Trophoblast cell (in vitro differentiated cells and primary cell): ENCODE data around the gene C11orf65.
A peak's percentile ranks its signal among the peaks of the same experiment; 100 is the strongest.

Experiments used
- DNase-seq, 2 donors: peaks; one replicate each; pipeline ENCODE4 v3.0.0-alpha.2; 2016
- H2AFZ ChIP-seq: 2 replicates; pipeline ENCODE4 v1.6.1; 2013; ENCODE audit warnings: low read length, moderate library complexity, mild to moderate bottlenecking; ENCODE audit not compliant: insufficient read depth, poor library complexity
- H2AK5ac ChIP-seq: 2 replicates; pipeline ENCODE4 v1.6.1; 2013; ENCODE audit warnings: mild to moderate bottlenecking, low read length
- H2BK120ac ChIP-seq: 2 replicates; pipeline ENCODE4 v1.6.1; 2013; ENCODE audit warnings: low read length, mild to moderate bottlenecking, moderate library complexity; ENCODE audit not compliant: insufficient read depth, poor library complexity
- H2BK12ac ChIP-seq: 2 replicates; pipeline ENCODE4 v1.6.1; 2013; ENCODE audit warnings: mild to moderate bottlenecking, low read length, moderate library complexity
- H2BK5ac ChIP-seq: 2 replicates; pipeline ENCODE4 v1.6.1; 2013; ENCODE audit warnings: low read length, low read depth, moderate library complexity, mild to moderate bottlenecking; ENCODE audit not compliant: poor library complexity
- H3K14ac ChIP-seq: 2 replicates; pipeline ENCODE4 v1.6.1; 2013; ENCODE audit warnings: mild to moderate bottlenecking, low read length
- H3K18ac ChIP-seq: 2 replicates; pipeline ENCODE4 v1.6.1; 2013; ENCODE audit warnings: mild to moderate bottlenecking, low read length
- H3K23ac ChIP-seq: 2 replicates; pipeline ENCODE4 v1.6.1; 2013; ENCODE audit warnings: low read length
- H3K27ac ChIP-seq: 2 replicates; pipeline ENCODE4 v1.5.1; 2013; ENCODE audit warnings: low read depth, mild to moderate bottlenecking, inconsistent platforms, low read length, moderate library complexity
- H3K27me3 ChIP-seq: 2 replicates; pipeline ENCODE4 v1.6.1; 2013; ENCODE audit warnings: inconsistent platforms, mild to moderate bottlenecking, low read length, moderate library complexity; ENCODE audit not compliant: insufficient read depth
- H3K36me3 ChIP-seq, 2 experiments: 1 replicate in 1 of 2; 2 replicates in 1 of 2; pipeline ENCODE4 v1.6.1; 2013; ENCODE audit warnings: low read length in 2 of 2, mild to moderate bottlenecking in 2 of 2, moderate library complexity in 1 of 2; ENCODE audit not compliant: insufficient read depth in 2 of 2, control insufficient read depth in 1 of 2
- H3K4ac ChIP-seq: 2 replicates; pipeline ENCODE4 v1.6.1; 2013; ENCODE audit warnings: low read depth, mild to moderate bottlenecking, low read length, moderate library complexity
- H3K4me1 ChIP-seq, 2 experiments: 1 replicate in 1 of 2; 2 replicates in 1 of 2; pipeline ENCODE4 v1.6.1; 2013; ENCODE audit warnings: low read length in 2 of 2, mild to moderate bottlenecking in 2 of 2, moderate library complexity in 1 of 2; ENCODE audit not compliant: insufficient read depth in 2 of 2, control insufficient read depth in 1 of 2
- H3K4me2 ChIP-seq: 2 replicates; pipeline ENCODE4 v1.6.1; 2013; ENCODE audit warnings: inconsistent platforms, mild to moderate bottlenecking, low read length, moderate library complexity
- H3K4me3 ChIP-seq: 2 replicates; pipeline ENCODE4 v1.5.1; 2013; ENCODE audit warnings: mild to moderate bottlenecking, low read depth, low read length, inconsistent platforms
- H3K79me1 ChIP-seq: one replicate; pipeline ENCODE4 v1.6.1; 2013; ENCODE audit warnings: low read length
- H3K79me2 ChIP-seq: 2 replicates; pipeline ENCODE4 v1.6.1; 2013; ENCODE audit warnings: low read length, mild to moderate bottlenecking; ENCODE audit not compliant: control insufficient read depth, insufficient read depth, poor library complexity
- H3K9ac ChIP-seq: 2 replicates; pipeline ENCODE4 v1.6.1; 2013; ENCODE audit warnings: mild to moderate bottlenecking, low read length
- H3K9me3 ChIP-seq: 2 replicates; pipeline ENCODE4 v1.6.1; 2013; ENCODE audit warnings: low read depth, mild to moderate bottlenecking, control low read depth, inconsistent platforms, low read length; ENCODE audit not compliant: insufficient read depth
- H4K12ac ChIP-seq: 2 replicates; pipeline ENCODE4 v1.6.1; 2013; ENCODE audit warnings: low read depth, mild to moderate bottlenecking, low read length, moderate library complexity
- H4K8ac ChIP-seq: 2 replicates; pipeline ENCODE4 v1.6.1; 2013; ENCODE audit warnings: low read depth, mild to moderate bottlenecking, low read length, moderate library complexity
- H4K91ac ChIP-seq: one replicate; pipeline ENCODE4 v1.6.1; 2013; ENCODE audit warnings: low read depth, mild to moderate bottlenecking, low read length, moderate library complexity
- WGBS: extraction: QIAGEN DNeasy Blood & Tissue Kit; methylation state at CpG from one replicate; pipeline ENCODE4 v1.1.7; 2013; ENCODE audit warnings: missing lambda C conversion rate; ENCODE audit not compliant: insufficient read length, insufficient coverage; ENCODE audit errors: extremely low coverage; 5-methylcytosine and 5-hydroxymethylcytosine counted together

The C11orf65 gene

DNA sequence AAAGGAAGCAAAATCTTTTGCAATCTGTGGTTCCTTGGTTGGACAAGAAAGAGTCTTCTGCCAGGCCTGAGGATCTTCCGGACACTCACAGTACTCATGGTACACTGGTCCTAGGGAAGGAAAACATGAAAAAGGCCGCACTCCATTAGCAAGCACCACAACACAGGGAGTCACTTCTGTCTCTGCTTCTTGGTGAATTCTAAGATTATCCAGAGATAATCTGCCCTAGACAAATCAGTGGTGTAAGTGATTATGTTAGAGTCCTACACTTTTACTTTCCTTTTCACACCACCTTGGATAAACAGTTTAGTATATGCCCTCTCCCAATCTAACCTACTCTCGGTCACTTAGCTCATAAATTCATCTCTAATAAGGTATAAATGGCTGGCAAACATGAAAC lies 19.0 kb upstream of the C11orf65 start:
- peak; percentile 63 to 82 for DNase-seq
- Histone ChIP-seq H3K27ac (no peak overlapping the region), H3K4me3 (no peak overlapping the region), H2AFZ (no peak overlapping the region), H3K9me3 (no peaks in the 10 kb centered on the region), H2BK12ac (no peak overlapping the region), H3K4me1 (peaks cover 4 to 6% of the 10 kb centered on the region in 2 experiments), H3K79me1 (peaks cover 3% of the 10 kb centered on the region), H2BK5ac (no peak overlapping the region), H3K18ac (no peak overlapping the region), H3K4me2 (no peak overlapping the region), H3K27me3 (no peaks in the 10 kb centered on the region), H3K23ac (no peak overlapping the region), H2BK120ac (no peak overlapping the region), H4K12ac (no peak overlapping the region), H3K14ac (no peak overlapping the region), H3K79me2 (no peaks in the 10 kb centered on the region), H2AK5ac (no peak overlapping the region), H3K36me3 (peaks cover 18 to 29% of the 10 kb centered on the region in 2 experiments), H3K4ac (no peak overlapping the region), H4K91ac (no peak overlapping the region), H4K8ac (no peak overlapping the region), H3K9ac (no peak overlapping the region)
- WGBS: no CpG with 5 or more reads among the region's 3 CpGs

DNA sequence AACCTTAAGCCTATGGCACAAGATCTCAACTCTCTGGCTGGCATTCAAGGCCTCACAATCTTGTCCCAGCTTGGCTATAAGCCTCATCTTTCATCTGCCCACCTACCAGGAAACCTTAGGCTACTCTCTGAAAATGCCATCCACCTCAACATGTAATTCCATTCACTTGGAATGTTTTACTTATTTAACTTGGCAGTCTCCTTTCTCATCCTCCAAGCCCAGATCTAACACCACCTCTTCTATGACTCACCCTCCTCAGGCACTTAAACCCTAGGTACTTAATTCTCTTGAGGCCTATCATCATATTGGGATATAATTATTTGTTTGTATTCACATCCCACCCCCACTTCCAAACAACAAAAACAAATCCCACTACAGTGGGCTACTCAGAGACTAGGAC lies 15.8 kb upstream of the C11orf65 start:
- no peak overlapping the region for H4K91ac ChIP-seq
- H3K4me2 ChIP-seq: no peak overlapping the region
- no peak overlapping the region for H4K8ac ChIP-seq
- H3K9ac ChIP-seq: no peak overlapping the region
- peaks cover 3% of the 10 kb centered on the region for H3K79me1 ChIP-seq
- no peak overlapping the region for H3K18ac ChIP-seq
- H2AK5ac ChIP-seq: no peak overlapping the region
- no peaks in the 10 kb centered on the region for H3K79me2 ChIP-seq
- DNase-seq: no peak
- peaks cover 4% of the 10 kb centered on the region in 2 experiments for H3K4me1 ChIP-seq
- H4K12ac ChIP-seq: no peak overlapping the region
- H2BK120ac ChIP-seq: no peak overlapping the region
- H3K36me3 ChIP-seq: peaks cover 11 to 24% of the 10 kb centered on the region in 2 experiments
- H3K27me3 ChIP-seq: no peaks in the 10 kb centered on the region
- H3K23ac ChIP-seq: no peak overlapping the region
- no peak overlapping the region for H2BK5ac ChIP-seq
- no peak overlapping the region for H3K4me3 ChIP-seq
- H3K27ac ChIP-seq: no peak overlapping the region
- H3K14ac ChIP-seq: no peak overlapping the region
- no peak overlapping the region for H3K4ac ChIP-seq
- H2AFZ ChIP-seq: no peak overlapping the region
- no peaks in the 10 kb centered on the region for H3K9me3 ChIP-seq
- H2BK12ac ChIP-seq: no peak overlapping the region

GRCh38 chr11:108474664-108475463 lies 7.5 kb upstream of the C11orf65 start:
- Histone ChIP-seq H4K8ac (no peak overlapping the region), H3K36me3 (peaks cover 19 to 21% of the 10 kb centered on the region in 2 experiments), H3K14ac (no peak overlapping the region), H3K79me1 (no peaks in the 10 kb centered on the region), H3K4me3 (no peak overlapping the region), H2BK120ac (no peak overlapping the region), H3K4me2 (no peak overlapping the region), H3K27ac (no peak overlapping the region), H3K79me2 (no peaks in the 10 kb centered on the region), H3K18ac (no peak overlapping the region), H3K9ac (no peak overlapping the region), H3K9me3 (no peaks in the 10 kb centered on the region), H4K12ac (no peak overlapping the region), H3K23ac (no peak overlapping the region), H2AK5ac (no peak overlapping the region), H2BK5ac (no peak overlapping the region), H3K4ac (no peak overlapping the region), H3K4me1 (no peaks in the 10 kb centered on the region), H2AFZ (no peak overlapping the region), H2BK12ac (no peak overlapping the region), H3K27me3 (no peaks in the 10 kb centered on the region), H4K91ac (no peak overlapping the region)
- no CpG with 5 or more reads among the region's 11 CpGs for WGBS
- peak in 1 of 2 donors; percentile 54 for DNase-seq

- WGBS: no CpG with 5 or more reads among the region's 1 CpG
- H3K79me1 ChIP-seq: no peaks in the 10 kb centered on the region
- no peak overlapping the region for H2BK12ac ChIP-seq
- no peaks in the 10 kb centered on the region for H3K9me3 ChIP-seq
- no peak overlapping the region for H2BK5ac ChIP-seq
- no peak overlapping the region for H3K27ac ChIP-seq
- H3K14ac ChIP-seq: no peak overlapping the region
- H4K8ac ChIP-seq: no peak overlapping the region
- H4K91ac ChIP-seq: no peak overlapping the region
- H3K4ac ChIP-seq: no peak overlapping the region
- no peak overlapping the region for H2AFZ ChIP-seq
- H3K23ac ChIP-seq: no peak overlapping the region
- no peak overlapping the region for H3K9ac ChIP-seq
- no peaks in the 10 kb centered on the region for H3K79me2 ChIP-seq
- H3K4me2 ChIP-seq: no peak overlapping the region
- no peak overlapping the region for H2AK5ac ChIP-seq
- peaks cover 17 to 18% of the 10 kb centered on the region in 2 experiments for H3K36me3 ChIP-seq
- no peaks in the 10 kb centered on the region for H3K27me3 ChIP-seq
- no peak overlapping the region for H3K4me3 ChIP-seq
- H2BK120ac ChIP-seq: no peak overlapping the region
- no peak overlapping the region for H3K18ac ChIP-seq
- peaks cover 0 to 2% of the 10 kb centered on the region in 2 experiments for H3K4me1 ChIP-seq
- H4K12ac ChIP-seq: no peak overlapping the region
- peak in 1 of 2 donors; percentile 27 for DNase-seq
These were observed 5.4 kb upstream of the C11orf65 start for GRCh38 chr11:108472681-108473080.
